Transverse colon (tissue), 4 donors: Measurements from ENCODE around the gene COL6A5.

Source experiments
- EP300 ChIP-seq: sonication (generic); formaldehyde crosslinking; IDR thresholded peaks from one replicate; pipeline ENCODE4 v1.6.1; 2017; ENCODE audit warnings: antibody characterized with exemption, low read depth
- POLR2A ChIP-seq: fragments of 450-650 bp; IDR thresholded peaks from one replicate; pipeline ENCODE4 v1.6.1; 2016; ENCODE audit warnings: antibody characterized with exemption, mild to moderate bottlenecking, moderate library complexity
- POLR2AphosphoS5 ChIP-seq, 3 donors: sonication (generic); formaldehyde crosslinking; IDR thresholded peaks; one replicate each; pipeline ENCODE4 v1.6.1; 2016; ENCODE audit warnings: antibody characterized with exemption in 3 of 3
- TF ChIP-seq, protein P1 (sequence below), 5 experiments: fragments of 200-600 bp in 3 of 5; fragments of 450-650 bp in 2 of 5; sonication (generic) in 3 of 5; IDR thresholded peaks; 1 replicate in 2 of 5; 2 replicates in 3 of 5; pipeline ENCODE4 v1.5.1; 2016 to 2017; ENCODE audit warnings: antibody characterized with exemption in 5 of 5, inconsistent platforms in 3 of 5, mild to moderate bottlenecking in 2 of 5, moderate library complexity in 1 of 5

DNA sequence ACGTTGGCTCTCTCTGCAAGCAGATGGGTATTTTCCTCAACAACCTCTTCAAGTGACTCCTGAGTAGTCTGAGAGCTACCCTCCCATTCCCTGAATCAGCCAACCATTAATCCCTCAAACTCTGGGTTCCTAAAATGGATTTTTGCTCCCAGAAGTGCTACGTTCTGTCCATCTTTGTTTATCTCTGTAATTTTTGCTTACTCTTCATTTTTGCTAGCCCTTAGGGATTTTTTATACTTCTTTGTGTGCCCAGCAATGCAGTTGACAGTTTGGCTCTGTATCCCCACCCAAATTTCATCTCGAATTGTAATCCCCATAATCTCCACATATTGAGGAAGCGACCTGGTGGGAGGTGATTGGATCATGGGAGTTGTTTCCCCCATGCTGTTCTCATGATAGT is 35.4 kb upstream of the COL6A5 start:
- TF ChIP-seq POLR2A: no peak
- TF ChIP-seq, protein P1, sequence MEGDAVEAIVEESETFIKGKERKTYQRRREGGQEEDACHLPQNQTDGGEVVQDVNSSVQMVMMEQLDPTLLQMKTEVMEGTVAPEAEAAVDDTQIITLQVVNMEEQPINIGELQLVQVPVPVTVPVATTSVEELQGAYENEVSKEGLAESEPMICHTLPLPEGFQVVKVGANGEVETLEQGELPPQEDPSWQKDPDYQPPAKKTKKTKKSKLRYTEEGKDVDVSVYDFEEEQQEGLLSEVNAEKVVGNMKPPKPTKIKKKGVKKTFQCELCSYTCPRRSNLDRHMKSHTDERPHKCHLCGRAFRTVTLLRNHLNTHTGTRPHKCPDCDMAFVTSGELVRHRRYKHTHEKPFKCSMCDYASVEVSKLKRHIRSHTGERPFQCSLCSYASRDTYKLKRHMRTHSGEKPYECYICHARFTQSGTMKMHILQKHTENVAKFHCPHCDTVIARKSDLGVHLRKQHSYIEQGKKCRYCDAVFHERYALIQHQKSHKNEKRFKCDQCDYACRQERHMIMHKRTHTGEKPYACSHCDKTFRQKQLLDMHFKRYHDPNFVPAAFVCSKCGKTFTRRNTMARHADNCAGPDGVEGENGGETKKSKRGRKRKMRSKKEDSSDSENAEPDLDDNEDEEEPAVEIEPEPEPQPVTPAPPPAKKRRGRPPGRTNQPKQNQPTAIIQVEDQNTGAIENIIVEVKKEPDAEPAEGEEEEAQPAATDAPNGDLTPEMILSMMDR (IDR thresholded peaks at IDR 0.05): no peak
- TF ChIP-seq EP300: no peak
- no peak for TF ChIP-seq POLR2AphosphoS5 (IDR thresholded peaks at IDR 0.05)
